Keratinocyte (primary cell): Measurements from ENCODE around the gene SEZ6.

Experiments used
- EZH2 ChIP-seq: IDR thresholded peaks from one replicate; pipeline ENCODE4 v1.6.1; 2012; ENCODE audit warnings: inconsistent platforms, mild to moderate bottlenecking, low read length, moderate library complexity
- TF ChIP-seq, protein P1 (sequence below), 3 experiments: IDR thresholded peaks in 1 of 3; conservative IDR thresholded peaks in 1 of 3; optimal IDR thresholded peaks in 1 of 3; 2 replicates in 2 of 3; 3 replicates in 1 of 3; pipeline versions ENCODE3 to v1.5.1; 2011; ENCODE audit warnings: low read length in 3 of 3, mild to moderate bottlenecking in 3 of 3, moderate library complexity in 2 of 3, control low read depth in 1 of 3, inconsistent platforms in 1 of 3; ENCODE audit not compliant: insufficient read depth in 2 of 3; ENCODE audit errors: extremely low read depth in 1 of 3

DNA sequence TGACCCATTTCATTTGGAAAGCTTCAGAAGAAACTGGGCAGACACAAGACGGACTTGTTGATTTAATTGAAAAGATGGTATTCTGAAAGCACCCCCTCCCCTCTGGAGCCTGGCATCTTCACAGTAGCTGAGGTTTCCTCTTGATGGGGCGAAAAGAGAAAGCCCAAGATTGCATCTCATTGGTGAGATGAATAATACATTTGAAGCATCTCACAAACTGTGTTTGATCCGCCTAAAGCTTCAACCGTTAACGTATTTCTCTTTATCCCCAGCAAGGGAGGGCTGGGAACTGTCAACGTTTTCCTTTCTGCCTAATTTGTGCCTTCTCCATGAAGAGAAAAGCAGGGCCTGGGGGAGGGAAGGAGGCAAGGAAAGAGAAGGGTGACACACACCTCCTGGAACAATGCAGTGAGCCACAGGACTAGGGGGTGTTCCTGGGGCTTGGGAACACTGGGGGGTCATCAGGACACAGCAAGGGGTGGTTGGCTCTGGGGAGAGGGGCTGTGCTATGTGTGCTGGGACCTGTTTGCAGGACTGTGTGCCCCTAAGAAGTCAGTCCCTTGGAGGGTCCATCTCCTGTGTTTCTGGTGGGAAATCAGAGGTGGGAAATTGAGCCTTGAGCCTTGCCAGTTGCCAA is 18.6 kb upstream of the SEZ6 start:
- TF ChIP-seq, protein P1, sequence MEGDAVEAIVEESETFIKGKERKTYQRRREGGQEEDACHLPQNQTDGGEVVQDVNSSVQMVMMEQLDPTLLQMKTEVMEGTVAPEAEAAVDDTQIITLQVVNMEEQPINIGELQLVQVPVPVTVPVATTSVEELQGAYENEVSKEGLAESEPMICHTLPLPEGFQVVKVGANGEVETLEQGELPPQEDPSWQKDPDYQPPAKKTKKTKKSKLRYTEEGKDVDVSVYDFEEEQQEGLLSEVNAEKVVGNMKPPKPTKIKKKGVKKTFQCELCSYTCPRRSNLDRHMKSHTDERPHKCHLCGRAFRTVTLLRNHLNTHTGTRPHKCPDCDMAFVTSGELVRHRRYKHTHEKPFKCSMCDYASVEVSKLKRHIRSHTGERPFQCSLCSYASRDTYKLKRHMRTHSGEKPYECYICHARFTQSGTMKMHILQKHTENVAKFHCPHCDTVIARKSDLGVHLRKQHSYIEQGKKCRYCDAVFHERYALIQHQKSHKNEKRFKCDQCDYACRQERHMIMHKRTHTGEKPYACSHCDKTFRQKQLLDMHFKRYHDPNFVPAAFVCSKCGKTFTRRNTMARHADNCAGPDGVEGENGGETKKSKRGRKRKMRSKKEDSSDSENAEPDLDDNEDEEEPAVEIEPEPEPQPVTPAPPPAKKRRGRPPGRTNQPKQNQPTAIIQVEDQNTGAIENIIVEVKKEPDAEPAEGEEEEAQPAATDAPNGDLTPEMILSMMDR (optimal IDR thresholded peaks at IDR 0.05 in 1 of 3, IDR thresholded peaks at IDR 0.05 in 1 of 3, conservative IDR thresholded peaks at IDR 0.05 in 1 of 3; ENCODE audit: extremely low read depth in 1 of 3, insufficient read depth in 2 of 3, low read length in 3 of 3) = no peak
- no peak for TF ChIP-seq EZH2
